Naive B cell (primary cell): ENCODE data around the gene RNF208. TPM values are rescaled to one million over a fixed set of nuclear protein-coding genes. Genes with fewer than 3 reads are reported as not detected.
"Not testable (repeated sequence)": the region's sequence is repeated elsewhere in the genome, so short reads cannot be mapped to it uniquely, and the experiment has no call there.

Source experiments
- ATAC-seq, 2 donors: fragments of 150-1000 bp; cut with Tn5 transposase; 2 replicates each; pipeline ENCODE4 v1.10.0; 2021; ENCODE audit warnings: low read depth in 2 of 2, mild to moderate bottlenecking in 2 of 2, moderate library complexity in 2 of 2
- DNase-seq: peaks from one replicate; pipeline ENCODE4 v3.0.0; 2022
- H3K27ac Mint-ChIP-seq, 6 donors: one replicate each; pipeline ENCODE4 v1.8.0; 2020 to 2022; ENCODE audit warnings: mild to moderate bottlenecking in 6 of 6, mixed read lengths in 6 of 6, moderate library complexity in 5 of 6, inconsistent platforms in 2 of 6
- H3K27me3 Mint-ChIP-seq, 3 donors: one replicate each; pipeline ENCODE4 v1.8.0; 2021 to 2022; ENCODE audit warnings: mixed read lengths in 3 of 3, mild to moderate bottlenecking in 1 of 3
- H3K36me3 Mint-ChIP-seq, 2 donors: one replicate each; pipeline ENCODE4 v1.8.0; 2020 to 2022; ENCODE audit warnings: mixed read lengths in 2 of 2, inconsistent platforms in 1 of 2, mild to moderate bottlenecking in 1 of 2
- H3K4me1 Mint-ChIP-seq, 3 donors: one replicate each; pipeline ENCODE4 v1.8.0; 2020 to 2022; ENCODE audit warnings: mixed read lengths in 3 of 3, inconsistent platforms in 1 of 3, mild to moderate bottlenecking in 1 of 3, moderate library complexity in 1 of 3
- H3K4me3 Mint-ChIP-seq, 8 donors: one replicate each; pipeline ENCODE4 v1.8.0; 2020 to 2022; ENCODE audit warnings: mild to moderate bottlenecking in 8 of 8, mixed read lengths in 8 of 8, moderate library complexity in 8 of 8, inconsistent platforms in 2 of 8
- H3K9me3 Mint-ChIP-seq, 7 donors: one replicate each; pipeline ENCODE4 v1.8.0; 2020 to 2022; ENCODE audit warnings: mixed read lengths in 7 of 7, mild to moderate bottlenecking in 5 of 7, inconsistent platforms in 2 of 7, moderate library complexity in 1 of 7
- polyA plus RNA-seq, 6 donors: library from polyadenylated mRNA; unstranded; fragments of 300-500 nt; fragmentation: Illumina TruSeq; gene quantifications; one replicate each; pipeline ENCODE4 v1.2.3, GENCODE V29; 2021; ENCODE audit warnings: low read depth in 6 of 6

RNF208 gene
- polyA plus RNA-seq, 6 donors from 2014 or later = 0.30 TPM; not detected in 5

DNA sequence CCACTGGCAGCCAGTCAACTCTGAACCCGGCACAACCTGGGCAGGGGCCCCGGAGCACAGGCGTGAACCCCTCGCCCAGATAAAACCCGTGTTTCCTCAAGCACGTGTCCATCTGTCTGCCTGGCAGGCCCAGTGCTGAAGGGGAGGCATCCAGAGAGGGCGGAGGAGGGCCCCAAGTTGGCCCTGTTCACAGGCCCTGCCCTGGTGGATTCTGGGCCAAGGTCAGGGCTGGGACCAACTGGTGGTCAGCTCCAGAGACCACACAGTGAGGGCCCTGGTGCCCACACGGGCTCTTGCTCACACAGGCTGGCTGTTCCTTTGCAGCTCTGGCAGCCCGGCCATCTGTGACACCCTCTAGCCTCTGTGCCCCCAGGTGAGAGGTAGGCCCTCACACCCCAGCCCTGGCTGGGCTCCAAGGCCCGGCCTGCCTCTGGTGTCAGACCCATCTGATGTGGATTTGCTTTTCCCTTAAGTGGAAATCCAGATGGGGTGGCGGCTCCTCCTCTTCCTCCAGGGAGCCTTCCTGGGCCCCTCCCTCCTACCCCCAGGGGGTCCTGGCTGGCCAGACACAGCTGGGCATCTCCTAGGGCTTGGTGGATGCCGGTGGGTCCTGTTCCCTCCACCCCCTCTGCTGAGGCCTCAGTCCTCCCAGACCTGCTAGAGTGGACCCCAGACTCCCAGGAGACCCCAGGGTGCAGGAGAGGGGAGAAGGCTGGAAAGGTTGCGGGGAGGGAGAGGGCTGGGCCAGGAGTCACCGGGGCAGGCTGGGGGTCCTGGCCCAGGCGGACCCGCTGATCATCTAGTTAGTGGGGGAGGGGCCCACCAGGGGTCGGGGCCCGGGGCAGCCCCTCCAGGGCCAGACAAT is 28.5 kb upstream of the RNF208 start:
- ATAC-seq (no peak), DNase-seq (no peak)
- peaks cover 6 to 12% (median 9%) of the 10 kb centered on the region in 3 donors for H3K4me1 Mint-ChIP-seq
- no peaks in the 10 kb centered on the region for H3K9me3 Mint-ChIP-seq
- H3K4me3 Mint-ChIP-seq = peak overlapping the region in 2 of 8 donors; percentile 21 to 43
- no peaks in the 10 kb centered on the region for H3K36me3 Mint-ChIP-seq
- H3K27me3 Mint-ChIP-seq = no peaks in the 10 kb centered on the region
- H3K27ac Mint-ChIP-seq = no peak overlapping the region

DNA sequence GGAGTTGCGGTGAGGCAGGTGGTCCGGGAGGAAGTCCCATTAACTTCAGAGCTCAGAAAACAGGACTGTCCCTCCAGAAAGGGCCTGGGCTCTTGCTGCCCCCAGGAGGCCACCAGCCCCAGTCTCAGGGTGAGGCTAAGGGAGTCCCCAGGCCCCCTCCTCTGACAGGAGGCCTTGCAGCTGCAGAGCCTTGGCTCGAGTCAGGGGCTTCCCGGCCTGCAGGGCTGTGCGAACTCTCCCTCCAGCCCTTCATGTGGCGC is 25.8 kb upstream of the RNF208 start:
- ATAC-seq (no peak), DNase-seq (no peak)
- Mint-ChIP-seq H3K4me1 (peaks cover 8 to 13% (median 9%) of the 10 kb centered on the region in 3 donors), H3K27ac (no peak overlapping the region), H3K36me3 (no peaks in the 10 kb centered on the region), H3K4me3 (no peak overlapping the region), H3K9me3 (no peaks in the 10 kb centered on the region), H3K27me3 (no peaks in the 10 kb centered on the region)

DNA sequence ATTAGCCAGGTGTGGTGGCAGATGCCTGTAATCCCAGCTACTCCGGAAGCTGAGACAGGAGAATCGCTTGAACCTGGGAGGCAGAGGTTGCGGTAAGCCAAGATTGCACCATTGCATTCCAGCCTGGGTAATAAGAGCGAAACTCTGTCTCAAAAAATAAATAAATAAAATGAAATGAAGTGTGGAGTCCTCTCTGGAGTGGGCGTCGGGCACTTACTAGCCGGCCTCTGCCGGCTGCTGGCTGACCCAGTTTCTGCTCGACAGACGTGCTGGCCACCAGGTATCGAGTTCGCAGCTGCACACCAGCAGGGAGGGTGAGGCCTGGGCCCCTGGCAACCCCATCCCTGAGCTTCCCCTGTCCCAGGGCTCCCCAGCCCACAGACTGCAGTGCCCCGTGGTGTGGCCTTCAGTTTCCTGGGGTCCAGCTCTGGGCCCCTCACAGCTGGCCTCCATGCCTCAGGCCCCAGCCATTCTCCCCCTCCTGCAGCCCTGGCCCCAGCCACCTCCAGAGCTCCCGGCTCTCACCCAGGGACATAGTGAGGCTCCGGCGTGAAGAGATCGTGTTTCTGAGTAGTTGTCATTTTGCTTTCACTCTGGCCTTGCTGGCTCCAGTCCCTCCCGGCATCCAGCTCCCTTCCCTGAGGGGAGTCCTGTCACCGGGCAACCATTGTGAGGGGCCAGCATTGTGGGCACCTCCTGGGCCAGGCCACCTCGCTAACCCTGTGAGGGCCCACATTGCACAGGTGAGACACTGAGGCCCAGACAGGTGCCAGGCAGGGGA is 25.3 kb upstream of the RNF208 start:
- Mint-ChIP-seq H3K4me3 (peak overlapping the region in 1 of 8 donors; percentile 30), H3K36me3 (no peaks in the 10 kb centered on the region), H3K27me3 (no peaks in the 10 kb centered on the region), H3K9me3 (no peaks in the 10 kb centered on the region), H3K4me1 (peaks cover 14 to 16% (median 15%) of the 10 kb centered on the region in 3 donors), H3K27ac (no peak overlapping the region)
- no peak for DNase-seq
- ATAC-seq = no peak

DNA sequence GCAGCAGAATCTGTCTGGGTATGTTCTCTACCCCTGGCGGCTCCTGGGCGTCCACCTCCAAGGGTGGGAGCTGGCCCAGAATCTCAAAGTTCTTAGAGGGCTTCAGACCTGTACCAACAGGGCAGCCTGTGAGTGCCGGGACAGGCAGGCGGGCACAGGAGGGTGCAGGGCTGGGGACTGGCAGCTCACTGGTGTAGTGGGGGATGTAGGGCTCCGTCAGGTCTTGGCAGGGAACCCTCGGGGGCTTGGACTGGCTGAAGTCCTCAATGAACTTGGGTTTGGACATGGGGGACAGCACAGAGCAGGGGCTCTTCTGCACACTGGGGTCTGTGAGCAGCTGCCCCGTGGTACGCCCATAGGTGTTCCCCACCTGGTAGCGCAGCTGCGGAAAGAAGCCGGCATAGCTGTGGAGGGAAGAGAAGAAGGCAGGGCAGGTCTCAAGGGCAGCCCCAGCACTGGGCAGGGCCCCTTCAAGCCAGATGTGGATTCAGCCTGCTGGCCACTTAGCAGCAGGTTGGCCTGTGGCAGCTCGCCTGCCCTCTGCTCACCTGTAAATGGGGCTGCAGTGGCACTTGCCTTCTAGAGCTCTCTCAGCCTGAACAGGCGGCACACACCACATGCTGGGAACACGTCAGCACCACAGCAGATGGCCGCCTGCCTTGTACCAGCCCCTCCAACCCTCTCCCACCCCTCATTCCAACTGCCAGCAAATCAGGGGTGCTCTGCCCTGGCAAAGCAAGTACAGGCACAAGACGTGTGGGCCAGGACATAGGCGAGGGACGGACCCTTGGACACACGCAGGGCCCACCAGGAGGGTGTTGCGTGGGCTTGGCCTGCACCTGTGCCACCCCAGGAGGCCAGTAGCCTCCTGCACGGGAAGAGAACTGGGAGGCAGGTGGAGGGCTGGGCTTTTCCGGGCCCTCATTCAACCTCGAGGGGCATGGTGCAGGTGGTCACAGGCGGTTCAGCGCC is 23.7 kb upstream of the RNF208 start:
- Mint-ChIP-seq H3K4me3 (peak overlapping the region in 2 of 8 donors; percentile 41 to 65), H3K27me3 (no peaks in the 10 kb centered on the region), H3K9me3 (no peaks in the 10 kb centered on the region), H3K4me1 (peaks cover 17 to 18% (median 18%) of the 10 kb centered on the region in 3 donors), H3K36me3 (peaks cover 0 to 6% of the 10 kb centered on the region in 2 donors), H3K27ac (no peak overlapping the region)
- ATAC-seq = no peak
- DNase-seq = no peak

DNA sequence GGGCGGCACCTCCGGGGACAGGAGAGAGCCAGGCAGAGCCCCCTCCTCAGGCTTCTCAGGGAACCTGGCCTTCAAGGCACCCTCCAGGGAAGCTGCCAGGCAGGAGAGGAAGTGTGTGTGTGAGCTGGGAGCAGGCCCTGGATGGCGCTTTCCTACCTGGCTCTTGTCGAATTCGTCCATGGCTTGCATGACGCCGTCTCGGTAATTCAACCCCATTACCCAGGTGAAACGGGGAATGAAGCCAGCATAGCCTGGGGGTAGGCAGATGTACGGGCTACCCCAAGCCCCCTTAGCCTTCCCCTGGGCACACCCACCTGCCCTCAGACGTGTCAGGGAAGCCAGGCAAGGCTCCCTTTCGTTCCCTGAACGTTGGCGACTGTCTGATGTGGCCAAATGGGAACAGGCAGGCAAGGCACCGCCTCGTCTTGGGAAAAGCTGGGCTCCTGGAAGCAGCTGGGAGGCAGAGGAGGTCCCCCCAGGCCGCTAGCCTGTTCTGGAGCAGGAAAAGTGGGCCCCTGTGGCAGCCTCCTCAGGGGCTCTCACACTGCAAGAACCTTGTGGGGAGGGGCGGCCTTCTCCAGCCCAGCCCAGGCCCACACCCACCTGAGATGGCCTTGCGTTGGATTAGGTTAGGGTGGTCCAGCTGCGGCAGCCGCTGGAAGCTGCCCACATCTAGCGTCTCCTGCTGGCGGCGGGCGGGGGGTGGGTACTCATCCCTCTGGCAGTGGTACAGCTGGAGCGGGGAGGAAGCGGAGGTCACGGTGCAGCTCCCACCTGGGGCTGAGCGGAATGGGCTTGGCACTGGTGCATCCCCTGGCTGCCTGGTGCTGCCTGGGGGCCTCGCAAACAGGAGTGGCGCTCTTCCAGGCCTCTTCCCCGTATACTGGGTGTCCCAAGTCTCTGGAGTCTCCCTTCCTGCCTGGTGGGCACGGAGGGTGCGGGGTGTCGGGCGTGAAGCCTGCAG is 22.7 kb upstream of the RNF208 start:
- Mint-ChIP-seq H3K27me3 (no peaks in the 10 kb centered on the region), H3K9me3 (no peaks in the 10 kb centered on the region), H3K4me1 (peaks cover 17 to 21% (median 18%) of the 10 kb centered on the region in 3 donors), H3K4me3 (peak overlapping the region in 2 of 8 donors; percentile 41 to 65), H3K36me3 (peaks cover 0 to 6% of the 10 kb centered on the region in 2 donors), H3K27ac (peak overlapping the region in 4 of 6 donors; percentile 8 to 84 (median 69))
- ATAC-seq = no peak
- DNase-seq = no peak

DNA sequence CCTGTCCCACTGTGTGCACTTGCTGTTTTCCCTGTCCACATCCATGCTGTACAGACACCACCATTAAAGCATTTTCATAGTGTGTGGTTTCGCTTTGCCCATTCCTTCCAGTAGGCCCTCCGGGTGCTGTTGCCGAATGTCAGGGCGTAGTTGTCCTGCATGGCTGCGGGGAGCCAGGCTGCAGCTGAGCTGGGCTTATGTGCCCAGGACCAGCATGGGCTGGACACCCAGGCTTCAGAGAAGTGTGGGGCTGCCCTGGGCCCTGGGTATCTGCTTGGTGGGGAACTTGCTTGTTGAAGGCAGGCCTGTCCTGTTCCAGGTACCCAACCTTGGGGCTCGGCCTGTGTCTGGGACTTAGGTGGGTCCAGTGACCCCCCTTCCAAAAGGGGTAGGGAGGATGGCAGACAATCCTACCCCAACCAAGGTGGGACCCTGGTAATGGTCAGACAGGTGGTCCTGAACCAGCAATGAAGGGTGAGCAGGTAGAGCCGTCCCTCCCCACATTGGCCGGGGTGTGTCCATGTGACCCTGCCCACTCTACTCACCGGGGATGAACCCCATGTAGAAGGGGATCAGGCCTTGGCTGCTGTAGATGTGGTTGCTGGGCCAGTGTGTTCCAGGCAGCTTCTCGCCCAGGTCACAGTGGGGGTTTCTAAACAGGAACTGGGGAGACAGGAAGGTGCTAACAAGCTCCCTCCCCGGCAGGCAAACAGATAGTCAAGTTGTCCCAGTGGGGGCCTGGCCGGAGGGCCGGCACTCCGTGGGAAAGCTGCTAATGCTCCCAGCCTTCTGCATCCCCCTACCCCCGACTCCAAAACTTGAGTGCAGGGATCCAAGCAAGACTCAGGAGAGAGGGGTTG is 21.8 kb upstream of the RNF208 start:
- ATAC-seq (no peak), DNase-seq (no peak)
- Mint-ChIP-seq H3K27me3 (no peaks in the 10 kb centered on the region), H3K4me1 (peaks cover 18 to 27% (median 20%) of the 10 kb centered on the region in 3 donors), H3K27ac (peak overlapping the region in 4 of 6 donors; percentile 8 to 84 (median 69)), H3K9me3 (no peaks in the 10 kb centered on the region), H3K4me3 (peak overlapping the region in 4 of 8 donors; percentile 30 to 85 (median 46)), H3K36me3 (peaks cover 0 to 6% of the 10 kb centered on the region in 2 donors)

DNA sequence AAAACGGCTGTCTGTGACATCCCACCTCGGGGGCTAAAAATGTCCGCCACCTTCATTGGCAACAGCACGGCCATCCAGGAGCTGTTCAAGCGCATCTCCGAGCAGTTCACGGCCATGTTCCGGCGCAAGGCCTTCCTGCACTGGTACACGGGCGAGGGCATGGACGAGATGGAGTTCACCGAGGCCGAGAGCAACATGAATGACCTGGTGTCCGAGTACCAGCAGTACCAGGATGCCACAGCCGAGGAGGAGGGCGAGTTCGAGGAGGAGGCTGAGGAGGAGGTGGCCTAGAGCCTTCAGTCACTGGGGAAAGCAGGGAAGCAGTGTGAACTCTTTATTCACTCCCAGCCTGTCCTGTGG is 21.2 kb upstream of the RNF208 start:
- H3K9me3 Mint-ChIP-seq, H3K36me3 Mint-ChIP-seq, DNase-seq, H3K27me3 Mint-ChIP-seq, ATAC-seq: not testable (repeated sequence)
- H3K27ac Mint-ChIP-seq = peak overlapping the region in 2 of 6 donors; percentile 16 to 75
- H3K4me3 Mint-ChIP-seq = peak overlapping the region in 5 of 8 donors; percentile 12 to 85 (median 39)
- H3K4me1 Mint-ChIP-seq = peaks cover 18 to 29% (median 21%) of the 10 kb centered on the region in 3 donors

DNA sequence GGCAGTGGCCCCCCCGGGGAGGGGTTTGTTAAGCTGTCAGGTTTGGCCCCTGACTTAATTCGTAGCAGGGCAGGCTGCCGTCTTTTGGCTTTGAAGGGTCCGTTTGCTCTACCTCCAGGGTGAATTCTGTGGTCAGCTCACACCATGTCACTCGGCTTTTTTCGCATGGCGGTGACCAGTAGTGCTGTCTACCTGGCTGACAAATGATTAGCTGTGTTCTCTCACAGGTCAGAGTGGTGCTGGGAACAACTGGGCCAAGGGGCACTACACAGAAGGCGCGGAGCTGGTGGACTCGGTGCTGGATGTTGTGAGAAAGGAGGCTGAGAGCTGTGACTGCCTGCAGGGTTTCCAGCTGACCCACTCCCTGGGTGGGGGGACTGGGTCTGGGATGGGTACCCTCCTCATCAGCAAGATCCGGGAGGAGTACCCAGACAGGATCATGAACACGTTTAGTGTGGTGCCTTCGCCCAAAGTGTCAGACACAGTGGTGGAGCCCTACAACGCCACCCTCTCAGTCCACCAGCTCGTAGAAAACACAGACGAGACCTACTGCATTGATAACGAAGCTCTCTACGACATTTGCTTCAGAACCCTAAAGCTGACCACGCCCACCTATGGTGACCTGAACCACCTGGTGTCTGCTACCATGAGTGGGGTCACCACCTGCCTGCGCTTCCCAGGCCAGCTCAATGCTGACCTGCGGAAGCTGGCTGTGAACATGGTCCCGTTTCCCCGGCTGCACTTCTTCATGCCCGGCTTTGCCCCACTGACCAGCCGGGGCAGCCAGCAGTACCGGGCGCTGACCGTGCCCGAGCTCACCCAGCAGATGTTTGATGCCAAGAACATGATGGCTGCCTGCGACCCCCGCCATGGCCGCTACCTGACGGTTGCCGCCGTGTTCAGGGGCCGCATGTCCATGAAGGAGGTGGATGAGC is 20.5 kb upstream of the RNF208 start:
- DNase-seq = no peak
- peaks cover 0 to 6% of the 10 kb centered on the region in 2 donors for H3K36me3 Mint-ChIP-seq
- peak overlapping the region in 3 of 6 donors; percentile 33 to 93 (median 59) for H3K27ac Mint-ChIP-seq
- no peaks in the 10 kb centered on the region for H3K27me3 Mint-ChIP-seq
- peak overlapping the region; percentile 69 to 91 (median 86) for H3K4me3 Mint-ChIP-seq
- H3K9me3 Mint-ChIP-seq = no peaks in the 10 kb centered on the region
- peaks cover 18 to 29% (median 25%) of the 10 kb centered on the region in 3 donors for H3K4me1 Mint-ChIP-seq
- no peak for ATAC-seq

DNA sequence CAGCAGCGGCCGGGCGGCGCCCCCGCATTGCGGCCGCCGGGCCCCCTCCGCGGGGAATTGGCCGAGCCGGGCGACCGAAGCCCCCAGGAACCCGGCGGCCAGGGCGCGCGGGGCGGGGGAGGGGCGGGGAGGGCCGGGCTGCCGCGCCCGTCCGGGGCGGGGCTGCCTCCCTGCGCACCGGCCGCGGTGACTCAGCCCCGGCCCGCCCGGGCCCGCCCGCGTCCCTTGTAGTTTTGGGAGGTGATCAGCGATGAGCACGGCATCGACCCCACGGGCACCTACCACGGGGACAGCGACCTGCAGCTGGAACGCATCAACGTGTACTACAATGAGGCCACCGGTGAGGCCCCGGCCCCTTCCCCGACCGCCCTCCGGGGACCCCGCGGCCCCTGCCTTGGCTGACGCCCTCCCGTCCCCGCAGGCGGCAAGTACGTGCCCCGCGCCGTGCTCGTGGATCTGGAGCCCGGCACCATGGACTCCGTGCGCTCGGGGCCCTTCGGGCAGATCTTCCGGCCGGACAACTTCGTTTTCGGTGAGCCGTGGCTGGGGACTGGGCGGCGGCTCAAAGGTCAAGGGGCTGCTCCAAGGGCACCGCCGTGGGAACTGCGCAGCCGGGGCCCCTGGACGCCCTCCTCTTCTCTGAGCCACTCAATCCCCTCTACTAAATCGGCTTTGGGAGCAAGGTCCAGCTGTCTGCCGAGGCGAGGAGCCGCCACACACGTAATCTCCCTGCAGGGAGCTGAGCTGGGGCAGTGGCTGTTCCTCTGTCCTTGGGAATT is 19.6 kb upstream of the RNF208 start:
- Mint-ChIP-seq H3K9me3 (no peaks in the 10 kb centered on the region), H3K4me3 (peak overlapping the region; percentile 78 to 95 (median 88)), H3K27me3 (no peaks in the 10 kb centered on the region), H3K4me1 (peaks cover 18 to 29% (median 28%) of the 10 kb centered on the region in 3 donors), H3K27ac (peak overlapping the region in 4 of 6 donors; percentile 22 to 96 (median 88)), H3K36me3 (peaks cover 0 to 6% of the 10 kb centered on the region in 2 donors)
- no peak for ATAC-seq
- no peak for DNase-seq

DNA sequence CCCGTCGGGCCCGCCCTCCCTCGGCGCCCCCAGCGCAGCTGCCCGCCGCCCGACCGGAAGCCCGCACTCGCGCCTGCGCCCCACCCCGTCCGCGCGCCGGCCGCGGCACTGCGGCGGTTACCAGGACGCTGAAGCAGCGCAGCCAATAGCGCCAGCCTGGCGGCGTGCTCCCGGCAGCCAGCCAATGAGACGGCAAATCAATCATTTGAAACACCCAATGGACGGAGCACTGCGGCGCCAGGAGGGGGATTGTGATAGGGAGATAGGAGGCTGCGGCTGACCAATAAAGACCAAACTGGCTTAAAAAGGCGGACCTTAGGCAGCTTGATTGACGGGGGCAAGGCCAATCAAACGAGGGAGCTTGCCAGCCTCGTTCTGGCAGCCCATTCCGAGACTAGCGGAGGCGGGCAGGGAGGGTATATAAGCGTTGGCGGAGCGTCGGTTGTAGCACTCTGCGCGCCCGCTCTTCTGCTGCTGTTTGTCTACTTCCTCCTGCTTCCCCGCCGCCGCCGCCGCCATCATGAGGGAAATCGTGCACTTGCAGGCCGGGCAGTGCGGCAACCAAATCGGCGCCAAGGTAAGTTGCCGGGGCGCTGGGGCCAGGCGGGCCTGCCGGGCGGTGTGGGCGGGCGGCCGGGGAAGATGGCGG is 18.9 kb upstream of the RNF208 start, which contains the start of gene TUBB4B:
TSS of gene TUBB4B (plus strand) at position 447 of the 649 bp plus-strand sequence. CDS start at position 521, 74 bp downstream.
- Mint-ChIP-seq H3K9me3 (no peaks in the 10 kb centered on the region), H3K36me3 (peaks cover 0 to 6% of the 10 kb centered on the region in 2 donors), H3K27me3 (no peaks in the 10 kb centered on the region), H3K4me3 (peak within 1 kb of the TSS; percentile 88 to 96 (median 94)), H3K27ac (peak within 1 kb of the TSS; percentile 90 to 99 (median 94)), H3K4me1 (peaks cover 18 to 29% (median 28%) of the 10 kb centered on the region in 3 donors)
- ATAC-seq = peak; percentile 75 to 78
- DNase-seq = peak; percentile 98
